ENCODE results near the gene ZFYVE28.

- TF ChIP-seq POLR2A (IDR thresholded peaks at IDR 0.05) (no peak), CTCF (IDR thresholded peaks at IDR 0.05) (no peak)
Measured at GRCh38 chr4:2384245-2384644, 34.2 kb downstream of the ZFYVE28 start.

Data from Peyer's patch (tissue), 4 donors.